Smooth muscle cell (in vitro differentiated cells): ENCODE results near the gene FXYD7. TPM values are rescaled to one million over a fixed set of nuclear protein-coding genes. Genes with fewer than 3 reads are reported as not detected.

Experiments used
- DNase-seq: peaks from one replicate; lab custom pipeline; 2025; ENCODE audit not compliant: unreplicated experiment; lab: John Stamatoyannopoulos, UW
- H2AFZ ChIP-seq: fragments of 200-600 bp; sonication (generic); 2 replicates; pipeline ENCODE4 v1.6.0; 2016; ENCODE audit warnings: antibody characterized with exemption, low read depth, mild to moderate bottlenecking
- H3F3A ChIP-seq: fragments of 200-600 bp; sonication (generic); 2 replicates; pipeline ENCODE4 v1.6.0; 2017; ENCODE audit warnings: antibody characterized with exemption, low read depth
- H3K27ac ChIP-seq: fragments of 200-600 bp; sonication (generic); 2 replicates; pipeline ENCODE4 v1.5.1; 2016; ENCODE audit warnings: low read depth, mild to moderate bottlenecking
- H3K27me3 ChIP-seq: fragments of 200-600 bp; sonication (generic); 2 replicates; pipeline ENCODE4 v1.6.1; 2016; ENCODE audit warnings: low read depth, mild to moderate bottlenecking
- H3K36me3 ChIP-seq: fragments of 200-600 bp; sonication (generic); 2 replicates; pipeline ENCODE4 v1.5.1; 2016; ENCODE audit warnings: low read depth
- H3K4me1 ChIP-seq: fragments of 200-600 bp; sonication (generic); 2 replicates; pipeline ENCODE4 v1.5.1; 2016; ENCODE audit warnings: low read depth
- H3K4me2 ChIP-seq: fragments of 200-600 bp; sonication (generic); 2 replicates; pipeline ENCODE4 v1.6.0; 2016; ENCODE audit warnings: mild to moderate bottlenecking
- H3K4me3 ChIP-seq: fragments of 200-600 bp; sonication (generic); 2 replicates; pipeline ENCODE4 v1.5.1; 2016; ENCODE audit warnings: mild to moderate bottlenecking
- H3K79me2 ChIP-seq: fragments of 200-600 bp; sonication (generic); 2 replicates; pipeline ENCODE4 v1.6.0; 2016; ENCODE audit warnings: low read depth, mild to moderate bottlenecking
- H3K9ac ChIP-seq: fragments of 200-600 bp; sonication (generic); 2 replicates; pipeline ENCODE4 v1.6.0; 2016; ENCODE audit warnings: low read depth
- H3K9me3 ChIP-seq: fragments of 200-600 bp; sonication (generic); replicated peaks from 2 replicates; pipeline ENCODE4 v1.5.1; 2016; ENCODE audit warnings: low read depth
- H4K20me1 ChIP-seq: fragments of 200-600 bp; sonication (generic); 2 replicates; pipeline ENCODE4 v1.6.0; 2016; ENCODE audit warnings: low read depth
- WGBS: methylation state at CpG from one replicate; pipeline ENCODE4 v1.1.7; 2016; ENCODE audit warnings: low lambda C conversion rate; 5-methylcytosine and 5-hydroxymethylcytosine counted together
- polyA plus RNA-seq: library from polyadenylated mRNA; unstranded; fragments of >200 nt; fragmentation: Nextera tagmentation; extraction: Ambion mirVana; gene quantifications from 2 replicates; pipeline ENCODE4 v1.2.1, GENCODE V29; 2016
- total RNA-seq: library from RNA; depleted of rRNA; stranded (reverse); fragments of >200 nt; gene quantifications from 2 replicates; pipeline ENCODE4 v1.2.3, GENCODE V29; 2014
- TF ChIP-seq, protein P1 (sequence below): fragments of 200-600 bp; sonication (generic); IDR thresholded peaks from 2 replicates; pipeline ENCODE4 v1.5.1; 2017; ENCODE audit warnings: borderline replicate concordance, mild to moderate bottlenecking, antibody characterized with exemption; ENCODE audit not compliant: insufficient read depth, poor library complexity, severe bottlenecking

FXYD7 gene
- total and polyA plus RNA-seq, 2 experiments from 2014 or later: not detected

GRCh38 chr19:35155981-35156672, 13.1 kb downstream of the FXYD7 start:
- TF ChIP-seq, protein P1, sequence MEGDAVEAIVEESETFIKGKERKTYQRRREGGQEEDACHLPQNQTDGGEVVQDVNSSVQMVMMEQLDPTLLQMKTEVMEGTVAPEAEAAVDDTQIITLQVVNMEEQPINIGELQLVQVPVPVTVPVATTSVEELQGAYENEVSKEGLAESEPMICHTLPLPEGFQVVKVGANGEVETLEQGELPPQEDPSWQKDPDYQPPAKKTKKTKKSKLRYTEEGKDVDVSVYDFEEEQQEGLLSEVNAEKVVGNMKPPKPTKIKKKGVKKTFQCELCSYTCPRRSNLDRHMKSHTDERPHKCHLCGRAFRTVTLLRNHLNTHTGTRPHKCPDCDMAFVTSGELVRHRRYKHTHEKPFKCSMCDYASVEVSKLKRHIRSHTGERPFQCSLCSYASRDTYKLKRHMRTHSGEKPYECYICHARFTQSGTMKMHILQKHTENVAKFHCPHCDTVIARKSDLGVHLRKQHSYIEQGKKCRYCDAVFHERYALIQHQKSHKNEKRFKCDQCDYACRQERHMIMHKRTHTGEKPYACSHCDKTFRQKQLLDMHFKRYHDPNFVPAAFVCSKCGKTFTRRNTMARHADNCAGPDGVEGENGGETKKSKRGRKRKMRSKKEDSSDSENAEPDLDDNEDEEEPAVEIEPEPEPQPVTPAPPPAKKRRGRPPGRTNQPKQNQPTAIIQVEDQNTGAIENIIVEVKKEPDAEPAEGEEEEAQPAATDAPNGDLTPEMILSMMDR: no peak
- WGBS: 99% methylated on average over 6 of the region's 6 CpGs
- no peaks in the 10 kb centered on the region for H3K27me3 ChIP-seq
- H3K4me3 ChIP-seq: peak overlapping the region; percentile 75
- H3K9ac ChIP-seq: peak overlapping the region; percentile 86
- H3F3A ChIP-seq: no peaks in the 10 kb centered on the region
- H3K36me3 ChIP-seq: no peaks in the 10 kb centered on the region
- H3K27ac ChIP-seq: no peak overlapping the region
- DNase-seq: no peak
- no peaks in the 10 kb centered on the region for H3K79me2 ChIP-seq
- peaks cover 5% of the 10 kb centered on the region for H3K4me1 ChIP-seq
- no peaks in the 10 kb centered on the region for H4K20me1 ChIP-seq
- H3K4me2 ChIP-seq: peak overlapping the region; percentile 97
- H2AFZ ChIP-seq: no peak overlapping the region
- H3K9me3 ChIP-seq: no peaks in the 10 kb centered on the region

GRCh38 chr19:35156673-35157014, 13.6 kb downstream of the FXYD7 start:
- no peaks in the 10 kb centered on the region for H3K79me2 ChIP-seq
- TF ChIP-seq, protein P1: no peak
- DNase-seq: no peak
- H2AFZ ChIP-seq: no peak overlapping the region
- H3F3A ChIP-seq: no peaks in the 10 kb centered on the region
- H3K4me1 ChIP-seq: peaks cover 5% of the 10 kb centered on the region
- H3K36me3 ChIP-seq: peaks cover 4% of the 10 kb centered on the region
- WGBS: 84% methylated on average over 7 of the region's 7 CpGs
- no peaks in the 10 kb centered on the region for H3K9me3 ChIP-seq
- no peak overlapping the region for H3K27ac ChIP-seq
- H3K4me3 ChIP-seq: no peak overlapping the region
- H4K20me1 ChIP-seq: no peaks in the 10 kb centered on the region
- no peak overlapping the region for H3K9ac ChIP-seq
- no peaks in the 10 kb centered on the region for H3K27me3 ChIP-seq
- no peak overlapping the region for H3K4me2 ChIP-seq

DNA sequence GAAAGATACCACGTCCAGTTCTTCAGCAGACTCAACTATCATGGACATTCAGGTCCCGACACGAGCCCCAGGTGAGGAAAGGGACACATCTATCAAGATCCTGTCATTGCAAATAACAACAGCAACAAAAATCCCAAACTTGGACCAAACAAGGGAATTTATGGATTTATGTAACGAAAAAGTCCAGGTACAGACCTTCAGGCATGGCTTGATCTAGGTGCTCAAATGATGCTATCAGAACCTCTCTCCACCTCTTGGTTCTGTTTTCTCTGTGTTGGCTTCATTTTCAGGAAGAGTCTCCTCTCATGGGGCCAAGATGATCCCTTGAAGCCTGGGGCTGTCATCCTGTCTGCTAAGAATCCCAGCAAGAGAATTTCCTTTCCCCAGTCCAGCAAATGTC, 14.4 kb downstream of the FXYD7 start:
- H3K4me2 ChIP-seq: no peak overlapping the region
- H3K27me3 ChIP-seq: no peaks in the 10 kb centered on the region
- H4K20me1 ChIP-seq: no peaks in the 10 kb centered on the region
- WGBS: 97% methylated on average over 4 of the region's 4 CpGs
- H3K9ac ChIP-seq: no peak overlapping the region
- no peaks in the 10 kb centered on the region for H3F3A ChIP-seq
- no peak overlapping the region for H3K27ac ChIP-seq
- no peak overlapping the region for H3K4me3 ChIP-seq
- no peak for DNase-seq
- no peak overlapping the region for H2AFZ ChIP-seq
- peaks cover 12% of the 10 kb centered on the region for H3K36me3 ChIP-seq
- no peaks in the 10 kb centered on the region for H3K79me2 ChIP-seq
- no peaks in the 10 kb centered on the region for H3K9me3 ChIP-seq
- TF ChIP-seq, protein P1: no peak
- peaks cover 5% of the 10 kb centered on the region for H3K4me1 ChIP-seq

DNA sequence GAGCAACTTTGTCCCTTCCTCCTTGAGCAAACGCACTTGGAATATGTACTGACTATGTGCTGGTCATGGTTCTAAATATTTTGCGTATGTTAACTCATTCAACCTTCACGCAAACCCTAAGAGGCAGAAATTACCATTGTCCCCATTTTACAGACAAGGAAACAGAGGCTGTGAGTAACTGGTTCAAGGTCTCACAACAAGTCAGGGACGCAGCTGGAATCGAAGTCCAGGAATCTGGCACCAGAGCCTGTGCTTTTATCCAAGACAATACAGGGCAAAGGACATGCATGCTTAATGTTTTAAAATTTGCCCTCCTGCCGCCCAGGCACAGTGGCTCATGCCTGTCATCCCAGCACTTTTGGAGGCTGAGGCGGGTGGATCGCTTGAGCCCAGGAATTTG, 16.6 kb downstream of the FXYD7 start:
- H3F3A ChIP-seq: no peaks in the 10 kb centered on the region
- H3K4me3 ChIP-seq: no peak overlapping the region
- peaks cover 28% of the 10 kb centered on the region for H3K36me3 ChIP-seq
- peaks cover 5% of the 10 kb centered on the region for H3K9me3 ChIP-seq
- H3K9ac ChIP-seq: no peak overlapping the region
- DNase-seq: no peak
- 90% methylated on average over 8 of the region's 8 CpGs for WGBS
- H3K27ac ChIP-seq: no peak overlapping the region
- no peaks in the 10 kb centered on the region for H3K27me3 ChIP-seq
- no peak overlapping the region for H2AFZ ChIP-seq
- peaks cover 5% of the 10 kb centered on the region for H3K4me1 ChIP-seq
- no peaks in the 10 kb centered on the region for H4K20me1 ChIP-seq
- no peak overlapping the region for H3K4me2 ChIP-seq
- no peaks in the 10 kb centered on the region for H3K79me2 ChIP-seq
- TF ChIP-seq, protein P1: no peak
